T-helper 2 cell (primary cell): ENCODE measurements around the gene ERG28.
"Not testable (repeated sequence)": the region's sequence is repeated elsewhere in the genome, so short reads cannot be mapped to it uniquely, and the experiment has no call there.

ENCODE experiments used
- DNase-seq, 5 experiments: peaks; one replicate each; pipeline versions ENCODE4 v3.0.0 to v3.0.0-alpha.2; 2012 to 2022
- total RNA-seq, 2 donors: gene quantifications; one replicate each; lab custom pipeline; 2026; lab: John Stamatoyannopoulos, UW

ERG28 gene
- 11.5 to 13.8 reads per million in 2 donors for total RNA-seq

GRCh38 chr14:75660630-75661498 lies at the start of gene ERG28, which contains the start of gene TTLL5:
ERG28 (minus strand) TSS chr14:75660876; CDS start chr14:75657502, 3,374 bp downstream.
TTLL5 (plus strand) TSS chr14:75661246; CDS start chr14:75663150, 1,904 bp downstream.
- peak; percentile 92 to 100 (median 96) for DNase-seq

- DNase-seq, result peak in 4 of 5 experiments; percentile 2 to 75 (median 36)
Measured at GRCh38 chr14:75709207-75709812, 48.6 kb upstream of the ERG28 start.

GRCh38 chr14:75705014-75705413 lies 44.3 kb upstream of the ERG28 start:
- no peak for DNase-seq

- DNase-seq, result no peak
Measured at GRCh38 chr14:75703467-75703866, 42.8 kb upstream of the ERG28 start.

- no peak for DNase-seq
Measured at GRCh38 chr14:75702616-75703261, 42.1 kb upstream of the ERG28 start.

- DNase-seq, result no peak
Measured at GRCh38 chr14:75702122-75702521, 41.4 kb upstream of the ERG28 start.

- DNase-seq, result no peak
Measured at GRCh38 chr14:75700295-75700694, 39.6 kb upstream of the ERG28 start.

GRCh38 chr14:75699331-75699730 lies 38.7 kb upstream of the ERG28 start:
- no peak for DNase-seq

GRCh38 chr14:75697918-75698317 lies 37.2 kb upstream of the ERG28 start:
- DNase-seq, result no peak

GRCh38 chr14:75697386-75697785 lies 36.7 kb upstream of the ERG28 start:
- DNase-seq, result no peak

- DNase-seq, result not testable (repeated sequence)
Measured at GRCh38 chr14:75695025-75695424, 34.3 kb upstream of the ERG28 start.

GRCh38 chr14:75690010-75690409 lies 29.3 kb upstream of the ERG28 start:
- DNase-seq, result no peak

GRCh38 chr14:75689012-75689411 lies 28.3 kb upstream of the ERG28 start:
- DNase-seq, result no peak

GRCh38 chr14:75685910-75686309 lies 25.2 kb upstream of the ERG28 start:
- DNase-seq, result no peak

- DNase-seq, result no peak
Measured at GRCh38 chr14:75675265-75675960, 14.7 kb upstream of the ERG28 start.

- peak in 1 of 5 experiments; percentile 54 for DNase-seq
Measured at GRCh38 chr14:75673345-75674035, 12.8 kb upstream of the ERG28 start.

GRCh38 chr14:75672605-75673192 lies 12.0 kb upstream of the ERG28 start:
- DNase-seq, result no peak

- no peak for DNase-seq
Measured at GRCh38 chr14:75667099-75667765, 6.6 kb upstream of the ERG28 start.

GRCh38 chr14:75662966-75663365 lies 2.3 kb upstream of the ERG28 start:
- no peak for DNase-seq

- no peak for DNase-seq
Measured at GRCh38 chr14:75661499-75661814, 781 bp upstream of the ERG28 start.

GRCh38 chr14:75660238-75660629 lies 442 bp downstream of the ERG28 start:
- DNase-seq, result no peak
